HL-60 (cell line): ENCODE data around the gene AKR1B15.
A peak's percentile ranks its signal among the peaks of the same experiment; 100 is the strongest.

Experiments
- DNase-seq, 2 experiments: peaks; one replicate each; pipeline ENCODE4 v3.0.0-alpha.2; 2010 to 2020; ENCODE audit warnings: low read depth in 1 of 2, low spot score in 1 of 2
- H3K27ac ChIP-seq: fragments of 250-450 bp; sonication (Bioruptor Pico); replicated peaks from 2 replicates; pipeline ENCODE4 v1.5.1; 2020; ENCODE audit warnings: mild to moderate bottlenecking, moderate library complexity
- H3K27me3 ChIP-seq: fragments of 250-450 bp; sonication (Bioruptor Pico); 2 replicates; pipeline ENCODE4 v1.5.1; 2021; ENCODE audit warnings: mild to moderate bottlenecking, moderate library complexity; ENCODE audit not compliant: insufficient read depth, poor library complexity, severe bottlenecking
- H3K4me3 ChIP-seq: replicated peaks from 2 replicates; pipeline ENCODE4 v1.5.1; 2011; ENCODE audit warnings: mild to moderate bottlenecking, control low read depth, low read length; ENCODE audit not compliant: insufficient read depth
- GABPA ChIP-seq: IDR thresholded peaks from 2 replicates; pipeline ENCODE4 v1.6.1; 2012; ENCODE audit warnings: low read depth
- POLR2AphosphoS5 ChIP-seq: IDR thresholded peaks from 2 replicates; pipeline ENCODE4 v1.6.1; 2012; ENCODE audit warnings: low read depth
- SPI1 ChIP-seq: IDR thresholded peaks from 2 replicates; pipeline ENCODE4 v1.6.1; 2012; ENCODE audit warnings: low read depth, mild to moderate bottlenecking, borderline replicate concordance
- TF ChIP-seq, protein P1 (sequence below): IDR thresholded peaks from one replicate; pipeline ENCODE4 v1.5.1; 2011; ENCODE audit warnings: low read length, control low read depth, inconsistent platforms; ENCODE audit not compliant: insufficient read depth
- TF ChIP-seq, protein P2 (sequence below): IDR thresholded peaks from 2 replicates; pipeline ENCODE4 v1.6.1; 2012; ENCODE audit warnings: low read depth; ENCODE audit not compliant: insufficient replicate concordance

The AKR1B15 gene

DNA sequence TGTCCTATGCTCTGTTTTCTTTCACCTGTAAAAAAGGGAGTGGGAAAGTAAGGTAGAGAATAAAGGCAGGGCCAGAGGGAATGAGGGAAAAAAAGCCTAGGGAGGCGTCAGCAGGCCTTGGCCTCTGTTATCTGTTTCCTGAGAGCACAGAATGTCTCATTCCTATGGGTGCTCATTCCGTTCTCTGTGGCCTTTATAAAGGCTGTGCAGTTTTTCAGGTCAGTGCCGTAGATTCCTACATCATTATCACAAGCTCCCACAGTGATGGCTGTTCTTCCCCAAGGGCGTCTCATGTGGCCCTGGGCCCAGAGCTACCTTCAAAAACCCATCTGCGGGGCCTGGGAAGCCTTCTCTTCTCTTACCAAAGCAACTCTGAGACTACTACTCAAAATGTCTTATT is 38.3 kb upstream of the AKR1B15 start:
- TF ChIP-seq, protein P1, sequence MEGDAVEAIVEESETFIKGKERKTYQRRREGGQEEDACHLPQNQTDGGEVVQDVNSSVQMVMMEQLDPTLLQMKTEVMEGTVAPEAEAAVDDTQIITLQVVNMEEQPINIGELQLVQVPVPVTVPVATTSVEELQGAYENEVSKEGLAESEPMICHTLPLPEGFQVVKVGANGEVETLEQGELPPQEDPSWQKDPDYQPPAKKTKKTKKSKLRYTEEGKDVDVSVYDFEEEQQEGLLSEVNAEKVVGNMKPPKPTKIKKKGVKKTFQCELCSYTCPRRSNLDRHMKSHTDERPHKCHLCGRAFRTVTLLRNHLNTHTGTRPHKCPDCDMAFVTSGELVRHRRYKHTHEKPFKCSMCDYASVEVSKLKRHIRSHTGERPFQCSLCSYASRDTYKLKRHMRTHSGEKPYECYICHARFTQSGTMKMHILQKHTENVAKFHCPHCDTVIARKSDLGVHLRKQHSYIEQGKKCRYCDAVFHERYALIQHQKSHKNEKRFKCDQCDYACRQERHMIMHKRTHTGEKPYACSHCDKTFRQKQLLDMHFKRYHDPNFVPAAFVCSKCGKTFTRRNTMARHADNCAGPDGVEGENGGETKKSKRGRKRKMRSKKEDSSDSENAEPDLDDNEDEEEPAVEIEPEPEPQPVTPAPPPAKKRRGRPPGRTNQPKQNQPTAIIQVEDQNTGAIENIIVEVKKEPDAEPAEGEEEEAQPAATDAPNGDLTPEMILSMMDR: no peak
- TF ChIP-seq, protein P2, sequence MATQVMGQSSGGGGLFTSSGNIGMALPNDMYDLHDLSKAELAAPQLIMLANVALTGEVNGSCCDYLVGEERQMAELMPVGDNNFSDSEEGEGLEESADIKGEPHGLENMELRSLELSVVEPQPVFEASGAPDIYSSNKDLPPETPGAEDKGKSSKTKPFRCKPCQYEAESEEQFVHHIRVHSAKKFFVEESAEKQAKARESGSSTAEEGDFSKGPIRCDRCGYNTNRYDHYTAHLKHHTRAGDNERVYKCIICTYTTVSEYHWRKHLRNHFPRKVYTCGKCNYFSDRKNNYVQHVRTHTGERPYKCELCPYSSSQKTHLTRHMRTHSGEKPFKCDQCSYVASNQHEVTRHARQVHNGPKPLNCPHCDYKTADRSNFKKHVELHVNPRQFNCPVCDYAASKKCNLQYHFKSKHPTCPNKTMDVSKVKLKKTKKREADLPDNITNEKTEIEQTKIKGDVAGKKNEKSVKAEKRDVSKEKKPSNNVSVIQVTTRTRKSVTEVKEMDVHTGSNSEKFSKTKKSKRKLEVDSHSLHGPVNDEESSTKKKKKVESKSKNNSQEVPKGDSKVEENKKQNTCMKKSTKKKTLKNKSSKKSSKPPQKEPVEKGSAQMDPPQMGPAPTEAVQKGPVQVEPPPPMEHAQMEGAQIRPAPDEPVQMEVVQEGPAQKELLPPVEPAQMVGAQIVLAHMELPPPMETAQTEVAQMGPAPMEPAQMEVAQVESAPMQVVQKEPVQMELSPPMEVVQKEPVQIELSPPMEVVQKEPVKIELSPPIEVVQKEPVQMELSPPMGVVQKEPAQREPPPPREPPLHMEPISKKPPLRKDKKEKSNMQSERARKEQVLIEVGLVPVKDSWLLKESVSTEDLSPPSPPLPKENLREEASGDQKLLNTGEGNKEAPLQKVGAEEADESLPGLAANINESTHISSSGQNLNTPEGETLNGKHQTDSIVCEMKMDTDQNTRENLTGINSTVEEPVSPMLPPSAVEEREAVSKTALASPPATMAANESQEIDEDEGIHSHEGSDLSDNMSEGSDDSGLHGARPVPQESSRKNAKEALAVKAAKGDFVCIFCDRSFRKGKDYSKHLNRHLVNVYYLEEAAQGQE: no peak
- TF ChIP-seq GABPA (no peak), SPI1 (no peak), POLR2AphosphoS5 (no peak)
- DNase-seq: no peak
- H3K4me3 ChIP-seq: no peak overlapping the region
- no peak overlapping the region for H3K27ac ChIP-seq
- H3K27me3 ChIP-seq: no peaks in the 10 kb centered on the region

DNA sequence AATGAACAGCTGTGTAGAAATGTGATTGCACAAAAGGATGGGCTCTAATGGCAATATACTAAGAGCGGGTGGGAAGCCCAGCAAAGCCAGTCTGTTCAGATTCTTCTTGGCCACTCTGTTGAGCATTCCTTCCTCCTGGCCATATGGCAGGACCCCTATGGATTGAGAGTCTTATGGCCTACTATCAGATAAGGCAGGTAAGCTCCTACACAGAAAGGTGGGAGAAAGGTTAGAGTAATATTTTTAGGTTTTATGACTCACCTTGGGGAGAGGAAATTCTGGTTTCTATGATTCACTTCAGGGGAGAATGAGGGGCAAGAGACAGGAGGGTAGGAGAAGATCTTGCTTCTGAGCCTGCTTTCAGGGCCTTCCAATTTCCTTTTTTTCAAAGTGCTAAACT is 36.6 kb upstream of the AKR1B15 start:
- no peak overlapping the region for H3K27ac ChIP-seq
- TF ChIP-seq, protein P2: no peak
- no peak for TF ChIP-seq POLR2AphosphoS5
- no peak for TF ChIP-seq GABPA
- no peak for TF ChIP-seq SPI1
- TF ChIP-seq, protein P1: no peak
- no peaks in the 10 kb centered on the region for H3K27me3 ChIP-seq
- no peak overlapping the region for H3K4me3 ChIP-seq
- DNase-seq: no peak

DNA sequence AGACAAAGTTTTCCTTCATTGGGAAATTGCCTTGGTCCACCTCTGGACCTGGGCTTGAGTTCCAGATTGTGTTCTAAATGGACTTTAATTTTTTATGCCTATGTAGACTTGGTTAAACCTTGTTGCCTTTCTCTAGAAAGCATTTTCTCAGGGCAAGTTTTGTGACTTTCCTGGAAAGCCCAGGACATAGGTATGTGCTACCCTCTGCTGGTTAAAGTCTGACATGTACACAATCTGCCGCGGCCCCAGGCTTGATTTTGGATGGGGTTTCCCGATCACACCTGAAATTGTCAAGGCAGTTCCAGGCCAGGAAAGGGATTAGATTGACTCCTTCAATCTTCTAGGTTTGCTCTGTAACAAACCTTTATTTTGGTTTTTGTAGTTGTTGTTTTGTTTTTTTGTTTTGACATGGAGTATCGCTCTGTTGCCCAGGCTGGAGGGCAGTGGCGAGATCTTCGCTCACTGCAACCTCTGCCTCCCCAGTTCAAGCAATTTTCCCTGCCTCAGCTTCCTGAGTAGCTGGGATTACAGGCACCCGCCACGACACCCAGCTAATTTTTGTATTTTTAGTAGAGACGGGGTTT is 35.6 kb upstream of the AKR1B15 start:
- no peak overlapping the region for H3K27ac ChIP-seq
- H3K27me3 ChIP-seq: no peaks in the 10 kb centered on the region
- no peak overlapping the region for H3K4me3 ChIP-seq
- TF ChIP-seq, protein P1: peak; percentile 41
- TF ChIP-seq, protein P2: no peak
- DNase-seq: peak in 1 of 2 experiments; percentile 22
